Cardiac muscle cell (in vitro differentiated cells and primary cell): ENCODE data around the gene ADIG. TPM values are rescaled to one million over a fixed set of nuclear protein-coding genes. Genes with fewer than 3 reads are reported as not detected.

Experiments
- DNase-seq, 2 donors: peaks; one replicate each; pipeline versions ENCODE4 v3.0.0 to v3.0.0-alpha.2; 2010 to 2017; ENCODE audit warnings: low read depth in 1 of 2, low spot score in 1 of 2
- H3K27ac ChIP-seq: fragments of 200-600 bp; sonication (generic); 2 replicates; pipeline ENCODE4 v1.5.1; 2016
- H3K27me3 ChIP-seq: fragments of 200-600 bp; sonication (generic); 2 replicates; pipeline ENCODE4 v1.6.0; 2016; ENCODE audit warnings: control low read depth
- H3K36me3 ChIP-seq: fragments of 200-600 bp; sonication (generic); 2 replicates; pipeline ENCODE4 v1.5.1; 2016; ENCODE audit warnings: control low read depth
- H3K4me1 ChIP-seq: fragments of 200-600 bp; sonication (generic); 2 replicates; pipeline ENCODE4 v1.8.1; 2017; ENCODE audit warnings: low read depth, mild to moderate bottlenecking, mixed run types
- H3K4me3 ChIP-seq: fragments of 200-600 bp; sonication (generic); 2 replicates; pipeline ENCODE4 v1.5.1; 2016; ENCODE audit warnings: mild to moderate bottlenecking
- H3K9me3 ChIP-seq: fragments of 200-600 bp; sonication (generic); 2 replicates; pipeline ENCODE4 v1.5.1; 2017; ENCODE audit warnings: low read depth, mild to moderate bottlenecking, control low read depth
- polyA plus RNA-seq: library from polyadenylated mRNA; unstranded; fragments of >200 nt; fragmentation: Nextera tagmentation; extraction: Ambion mirVana; gene quantifications from 2 replicates; pipeline ENCODE4 v1.2.1, GENCODE V29; 2016
- total RNA-seq: library from RNA; depleted of rRNA; stranded (reverse); fragments of >200 nt; gene quantifications from 2 replicates; pipeline ENCODE4 v1.2.3, GENCODE V29; 2016
- TF ChIP-seq, protein P1 (sequence below): IDR thresholded peaks from 2 replicates; pipeline ENCODE4 v1.5.1; 2012; ENCODE audit warnings: low read depth, mild to moderate bottlenecking, low read length

Gene ADIG
- total and polyA plus RNA-seq, 2 experiments from 2014 or later, result not detected

- TF ChIP-seq, protein P1, sequence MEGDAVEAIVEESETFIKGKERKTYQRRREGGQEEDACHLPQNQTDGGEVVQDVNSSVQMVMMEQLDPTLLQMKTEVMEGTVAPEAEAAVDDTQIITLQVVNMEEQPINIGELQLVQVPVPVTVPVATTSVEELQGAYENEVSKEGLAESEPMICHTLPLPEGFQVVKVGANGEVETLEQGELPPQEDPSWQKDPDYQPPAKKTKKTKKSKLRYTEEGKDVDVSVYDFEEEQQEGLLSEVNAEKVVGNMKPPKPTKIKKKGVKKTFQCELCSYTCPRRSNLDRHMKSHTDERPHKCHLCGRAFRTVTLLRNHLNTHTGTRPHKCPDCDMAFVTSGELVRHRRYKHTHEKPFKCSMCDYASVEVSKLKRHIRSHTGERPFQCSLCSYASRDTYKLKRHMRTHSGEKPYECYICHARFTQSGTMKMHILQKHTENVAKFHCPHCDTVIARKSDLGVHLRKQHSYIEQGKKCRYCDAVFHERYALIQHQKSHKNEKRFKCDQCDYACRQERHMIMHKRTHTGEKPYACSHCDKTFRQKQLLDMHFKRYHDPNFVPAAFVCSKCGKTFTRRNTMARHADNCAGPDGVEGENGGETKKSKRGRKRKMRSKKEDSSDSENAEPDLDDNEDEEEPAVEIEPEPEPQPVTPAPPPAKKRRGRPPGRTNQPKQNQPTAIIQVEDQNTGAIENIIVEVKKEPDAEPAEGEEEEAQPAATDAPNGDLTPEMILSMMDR, result no peak
- peak in 1 of 2 donors; percentile 12 for DNase-seq
- no peak overlapping the region for H3K27ac ChIP-seq
Observed at GRCh38 chr20:38584099-38584763, 3.2 kb downstream of the ADIG start.

DNA sequence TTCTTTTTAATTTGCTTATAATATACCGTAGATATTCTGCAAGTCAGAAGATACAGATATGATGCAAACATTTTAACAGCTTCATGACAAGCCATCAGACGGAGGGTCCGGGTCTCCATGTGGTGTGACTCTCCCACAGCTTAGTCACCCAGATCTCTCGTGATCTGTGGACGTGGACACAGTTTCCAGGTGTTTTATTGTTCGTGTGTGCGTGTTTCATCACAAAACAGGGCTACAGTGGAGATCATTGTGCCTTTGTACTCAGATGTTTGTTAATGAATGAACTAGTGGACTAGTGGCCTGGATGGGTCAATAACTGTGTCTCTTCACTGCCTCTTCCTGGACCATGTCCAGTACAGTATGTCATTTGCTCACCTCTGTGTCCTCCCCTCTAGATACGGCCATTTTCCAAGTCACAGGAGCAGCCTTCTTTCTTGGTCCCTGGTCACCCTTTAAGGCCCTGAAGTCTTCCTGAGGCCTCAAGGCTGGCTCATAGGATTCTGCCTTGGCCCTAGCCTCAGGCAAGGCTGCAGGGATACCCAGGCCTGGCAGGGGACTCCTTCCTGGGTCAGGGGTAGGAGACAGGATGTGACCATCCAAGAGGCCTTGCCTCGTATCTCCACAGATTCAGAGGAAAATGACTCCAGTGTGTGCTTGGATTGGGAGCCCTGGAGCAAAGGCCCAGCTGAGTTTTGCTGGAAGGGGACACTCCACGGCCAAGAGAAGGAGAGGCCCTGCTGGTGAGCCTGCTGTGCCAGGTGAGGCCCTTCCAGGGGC, 4.6 kb downstream of the ADIG start:
- no peak overlapping the region for H3K27ac ChIP-seq
- H3K9me3 ChIP-seq, result no peaks in the 10 kb centered on the region
- H3K36me3 ChIP-seq, result no peaks in the 10 kb centered on the region
- no peak overlapping the region for H3K4me3 ChIP-seq
- DNase-seq, result no peak
- peaks cover 10% of the 10 kb centered on the region for H3K4me1 ChIP-seq
- H3K27me3 ChIP-seq, result no peaks in the 10 kb centered on the region
- TF ChIP-seq, protein P1, result no peak

More at GRCh38 chr20:38584099-38584763, 3.2 kb downstream of the ADIG start:
- Histone ChIP-seq H3K36me3 (no peaks in the 10 kb centered on the region), H3K4me3 (no peak overlapping the region), H3K4me1 (peaks cover 22% of the 10 kb centered on the region), H3K27me3 (no peaks in the 10 kb centered on the region), H3K9me3 (no peaks in the 10 kb centered on the region)

GRCh38 chr20:38586181-38586525, 5.2 kb downstream of the ADIG start:
- Histone ChIP-seq H3K9me3 (no peaks in the 10 kb centered on the region), H3K36me3 (no peaks in the 10 kb centered on the region), H3K27me3 (no peaks in the 10 kb centered on the region), H3K27ac (no peak overlapping the region), H3K4me3 (no peak overlapping the region), H3K4me1 (peaks cover 6% of the 10 kb centered on the region)
- DNase-seq, result no peak
- TF ChIP-seq, protein P1, result no peak

- H3K27ac ChIP-seq, result no peak overlapping the region
- TF ChIP-seq, protein P1, result no peak
- no peaks in the 10 kb centered on the region for H3K9me3 ChIP-seq
- H3K4me3 ChIP-seq, result no peak overlapping the region
- H3K27me3 ChIP-seq, result no peaks in the 10 kb centered on the region
- DNase-seq, result no peak
- no peaks in the 10 kb centered on the region for H3K4me1 ChIP-seq
- H3K36me3 ChIP-seq, result no peaks in the 10 kb centered on the region
Observed at GRCh38 chr20:38588303-38588702, 7.3 kb downstream of the ADIG start.

GRCh38 chr20:38589351-38589750, 8.4 kb downstream of the ADIG start:
- Histone ChIP-seq H3K9me3 (no peaks in the 10 kb centered on the region), H3K27ac (no peak overlapping the region), H3K36me3 (no peaks in the 10 kb centered on the region), H3K27me3 (no peaks in the 10 kb centered on the region), H3K4me3 (no peak overlapping the region), H3K4me1 (no peaks in the 10 kb centered on the region)
- TF ChIP-seq, protein P1, result no peak
- DNase-seq, result no peak
